ENCODE measurements around the gene RAD51B. TPM values are rescaled to one million over a fixed set of nuclear protein-coding genes. Genes with fewer than 3 reads are reported as not detected.

Gene RAD51B
- total RNA-seq, 4 donors from 2014 or later = 19.6 to 39.7 (median 25.4) TPM

DNA sequence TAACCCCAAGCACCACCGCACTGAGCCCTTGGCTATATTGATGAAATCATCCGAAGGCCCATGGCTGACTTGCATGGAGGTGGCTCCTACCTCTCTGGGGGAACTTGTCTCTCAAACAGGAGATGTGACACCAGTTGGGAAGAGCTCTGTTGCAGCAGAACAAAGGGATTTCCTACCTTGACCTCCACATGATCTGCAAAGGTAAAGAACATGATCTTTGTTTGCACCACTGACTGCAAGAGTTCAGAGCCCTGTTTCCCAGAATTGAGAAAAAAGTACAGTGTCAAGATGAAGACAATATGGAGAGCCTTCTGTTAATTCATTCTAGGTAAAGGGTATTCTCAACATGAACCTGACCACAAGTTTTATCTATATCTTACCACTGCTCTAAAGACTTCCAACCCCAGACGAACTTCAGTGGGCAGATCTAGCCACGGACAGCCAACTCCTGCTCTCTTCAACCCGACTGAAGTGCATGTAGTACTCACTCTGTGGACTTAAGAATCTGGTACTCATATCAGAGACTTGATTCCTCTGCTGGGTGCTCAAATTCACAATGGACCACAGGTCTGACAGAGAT is 35.2 kb upstream of the RAD51B start:
- TF ChIP-seq POLR2A (IDR thresholded peaks at IDR 0.05) (no peak), EP300 (IDR thresholded peaks at IDR 0.05) (no peak), POLR2AphosphoS5 (IDR thresholded peaks at IDR 0.05) (no peak)
- TF ChIP-seq, protein P1, sequence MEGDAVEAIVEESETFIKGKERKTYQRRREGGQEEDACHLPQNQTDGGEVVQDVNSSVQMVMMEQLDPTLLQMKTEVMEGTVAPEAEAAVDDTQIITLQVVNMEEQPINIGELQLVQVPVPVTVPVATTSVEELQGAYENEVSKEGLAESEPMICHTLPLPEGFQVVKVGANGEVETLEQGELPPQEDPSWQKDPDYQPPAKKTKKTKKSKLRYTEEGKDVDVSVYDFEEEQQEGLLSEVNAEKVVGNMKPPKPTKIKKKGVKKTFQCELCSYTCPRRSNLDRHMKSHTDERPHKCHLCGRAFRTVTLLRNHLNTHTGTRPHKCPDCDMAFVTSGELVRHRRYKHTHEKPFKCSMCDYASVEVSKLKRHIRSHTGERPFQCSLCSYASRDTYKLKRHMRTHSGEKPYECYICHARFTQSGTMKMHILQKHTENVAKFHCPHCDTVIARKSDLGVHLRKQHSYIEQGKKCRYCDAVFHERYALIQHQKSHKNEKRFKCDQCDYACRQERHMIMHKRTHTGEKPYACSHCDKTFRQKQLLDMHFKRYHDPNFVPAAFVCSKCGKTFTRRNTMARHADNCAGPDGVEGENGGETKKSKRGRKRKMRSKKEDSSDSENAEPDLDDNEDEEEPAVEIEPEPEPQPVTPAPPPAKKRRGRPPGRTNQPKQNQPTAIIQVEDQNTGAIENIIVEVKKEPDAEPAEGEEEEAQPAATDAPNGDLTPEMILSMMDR (IDR thresholded peaks at IDR 0.05) = no peak
- Histone ChIP-seq H3K27me3 (no peaks in the 10 kb centered on the region), H3K36me3 (peaks cover 100% of the 10 kb centered on the region), H3K4me3 (no peak overlapping the region), H3K27ac (no peak overlapping the region), H3K9me3 (no peaks in the 10 kb centered on the region), H3K4me1 (no peaks in the 10 kb centered on the region)
- WGBS = 88% methylated on average over 5 of the region's 5 CpGs
- DNase-seq (ENCODE audit: low spot score in 2 of 2) = no peak

DNA sequence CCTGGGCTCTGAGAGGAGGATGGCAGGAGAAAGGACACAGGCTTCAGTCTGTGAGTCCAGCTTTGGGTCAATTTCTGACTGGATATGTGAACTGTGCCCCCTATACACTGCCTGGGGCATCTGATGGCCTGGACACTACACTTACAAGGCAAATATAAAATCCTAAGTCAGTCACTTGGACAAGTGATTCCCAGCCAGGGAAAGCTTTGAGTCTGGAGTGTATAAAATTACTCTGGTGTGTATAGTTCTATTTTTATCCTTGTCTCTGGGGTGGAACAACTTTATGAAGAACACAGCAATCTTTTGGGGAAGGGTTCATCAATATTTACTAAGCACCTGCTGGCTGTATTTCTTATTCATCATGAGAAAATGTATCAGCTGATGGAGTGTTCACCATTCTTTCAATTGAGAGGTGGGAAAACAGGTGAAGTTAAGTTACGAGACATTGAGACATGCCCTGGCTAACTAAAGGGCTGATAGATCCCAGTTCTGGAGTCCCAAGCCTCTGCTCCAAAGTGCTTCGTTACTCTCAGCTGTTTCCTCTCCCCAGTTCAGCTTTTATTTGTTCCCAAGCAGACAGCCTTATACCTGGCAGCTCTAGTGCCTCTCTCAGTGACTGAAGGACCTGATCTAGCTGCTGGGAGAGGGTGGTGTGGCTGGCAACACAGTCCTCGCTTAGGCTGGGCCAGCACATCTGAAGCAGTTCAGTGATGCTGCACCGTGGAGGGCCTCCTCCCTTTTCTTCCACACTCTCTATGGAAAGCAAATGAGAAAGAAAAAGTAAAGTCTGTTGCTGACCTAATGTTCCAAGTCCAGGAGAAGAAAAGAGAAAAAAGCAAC is 34.1 kb upstream of the RAD51B start:
- H3K27me3 ChIP-seq = no peaks in the 10 kb centered on the region
- H3K4me3 ChIP-seq = no peak overlapping the region
- no peaks in the 10 kb centered on the region for H3K4me1 ChIP-seq
- TF ChIP-seq, protein P1 (IDR thresholded peaks at IDR 0.05) = no peak
- TF ChIP-seq POLR2A (IDR thresholded peaks at IDR 0.05) (no peak), POLR2AphosphoS5 (IDR thresholded peaks at IDR 0.05) (no peak), EP300 (IDR thresholded peaks at IDR 0.05) (no peak)
- no peak overlapping the region for H3K27ac ChIP-seq
- no peaks in the 10 kb centered on the region for H3K9me3 ChIP-seq
- 93% methylated on average over 4 of the region's 4 CpGs for WGBS
- no peak for DNase-seq (ENCODE audit: low spot score in 2 of 2)
- peaks cover 100% of the 10 kb centered on the region for H3K36me3 ChIP-seq

DNA sequence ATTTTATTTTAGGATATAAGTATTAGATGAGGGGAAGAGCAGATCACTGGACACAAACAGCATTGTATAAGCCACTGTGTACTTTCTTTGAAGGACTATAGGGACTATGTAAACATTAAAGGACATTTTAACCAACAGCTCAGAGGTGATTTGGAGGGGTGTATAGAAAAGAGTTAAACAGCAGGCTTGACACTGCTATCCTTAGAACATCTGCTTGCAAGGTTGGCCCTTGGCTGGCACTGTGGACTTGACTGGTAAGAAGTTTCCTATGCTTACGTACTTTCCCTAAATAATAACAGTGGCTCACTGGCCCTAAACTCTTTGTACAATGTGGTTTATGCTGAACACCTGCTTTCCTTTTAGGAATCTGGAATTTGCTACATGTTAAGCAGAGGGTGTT is 31.9 kb upstream of the RAD51B start:
- Histone ChIP-seq H3K4me3 (no peak overlapping the region), H3K36me3 (peaks cover 94% of the 10 kb centered on the region), H3K27me3 (no peaks in the 10 kb centered on the region), H3K9me3 (no peaks in the 10 kb centered on the region), H3K27ac (no peak overlapping the region), H3K4me1 (no peaks in the 10 kb centered on the region)
- WGBS = 92% methylated on average over 1 of the region's 1 CpG
- DNase-seq (ENCODE audit: low spot score in 2 of 2) = no peak
- TF ChIP-seq, protein P1 (IDR thresholded peaks at IDR 0.05) = no peak
- TF ChIP-seq EP300 (IDR thresholded peaks at IDR 0.05) (no peak), POLR2AphosphoS5 (IDR thresholded peaks at IDR 0.05) (no peak), POLR2A (IDR thresholded peaks at IDR 0.05) (no peak)

DNA sequence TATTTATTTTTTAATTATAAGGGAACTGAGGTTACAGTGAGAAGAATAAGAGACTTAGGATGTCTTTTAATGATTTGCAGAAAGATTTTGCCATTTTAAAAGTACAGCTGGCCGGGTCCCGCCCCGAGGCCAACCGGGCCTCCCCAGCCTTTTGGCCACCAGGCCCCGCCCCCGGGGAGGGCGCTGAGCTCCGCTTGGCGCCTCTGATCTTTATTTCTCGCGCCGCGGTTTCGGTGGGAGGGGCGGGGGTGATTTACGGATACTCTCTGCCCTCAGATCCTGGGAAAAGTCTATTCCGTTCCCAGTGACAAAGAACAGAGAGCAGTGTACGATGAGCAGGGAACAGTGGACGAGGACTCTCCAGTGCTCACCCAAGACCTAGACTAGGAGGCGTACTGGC is 20.8 kb upstream of the RAD51B start:
- no peaks in the 10 kb centered on the region for H3K9me3 ChIP-seq
- no peaks in the 10 kb centered on the region for H3K4me1 ChIP-seq
- 74% methylated on average over 20 of the region's 20 CpGs for WGBS
- TF ChIP-seq, protein P1 (IDR thresholded peaks at IDR 0.05) = no peak
- TF ChIP-seq POLR2A (IDR thresholded peaks at IDR 0.05) (no peak), EP300 (IDR thresholded peaks at IDR 0.05) (no peak), POLR2AphosphoS5 (IDR thresholded peaks at IDR 0.05) (no peak)
- H3K4me3 ChIP-seq = no peak overlapping the region
- H3K36me3 ChIP-seq = peaks cover 99% of the 10 kb centered on the region
- no peak for DNase-seq (ENCODE audit: low spot score in 2 of 2)
- no peak overlapping the region for H3K27ac ChIP-seq
- H3K27me3 ChIP-seq = no peaks in the 10 kb centered on the region

DNA sequence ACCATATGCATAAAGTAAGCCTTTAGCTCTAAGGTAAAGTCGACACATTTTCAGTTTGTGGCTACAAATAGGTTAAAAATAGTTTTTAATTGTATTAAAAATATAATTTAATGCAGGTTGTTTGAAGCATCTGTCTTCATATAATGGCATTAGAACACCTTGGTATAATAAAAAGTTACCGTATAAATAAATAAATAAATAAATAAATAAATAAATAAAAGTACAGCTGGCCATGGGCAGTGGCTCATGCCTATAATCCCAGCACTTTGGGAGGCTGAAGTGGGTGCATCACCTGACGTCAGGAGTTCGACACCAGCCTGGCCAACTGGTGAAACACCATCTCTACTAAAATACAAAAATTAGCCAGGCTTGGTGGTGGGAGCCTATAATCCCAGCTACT is 18.8 kb upstream of the RAD51B start:
- WGBS = 98% methylated on average over 4 of the region's 4 CpGs

More for the DNA sequence above, 18.8 kb upstream of the RAD51B start:
- DNase-seq (ENCODE audit: low spot score in 2 of 2) = no peak
- Histone ChIP-seq H3K27me3 (no peaks in the 10 kb centered on the region), H3K4me1 (no peaks in the 10 kb centered on the region), H3K36me3 (peaks cover 100% of the 10 kb centered on the region), H3K27ac (no peak overlapping the region), H3K9me3 (no peaks in the 10 kb centered on the region), H3K4me3 (no peak overlapping the region)
- TF ChIP-seq POLR2A (IDR thresholded peaks at IDR 0.05) = no peak
- TF ChIP-seq POLR2AphosphoS5 (IDR thresholded peaks at IDR 0.05) = no peak
- TF ChIP-seq, protein P1 (IDR thresholded peaks at IDR 0.05) = no peak
- TF ChIP-seq EP300 (IDR thresholded peaks at IDR 0.05) = no peak
